ENCODE data around the gene APBA2. TPM values are rescaled to one million over a fixed set of nuclear protein-coding genes. Genes with fewer than 3 reads are reported as not detected.

APBA2 gene
- total and polyA plus RNA-seq, 3 donors from 2014 or later, result 18.5 to 37.7 (median 29.5) TPM

DNA sequence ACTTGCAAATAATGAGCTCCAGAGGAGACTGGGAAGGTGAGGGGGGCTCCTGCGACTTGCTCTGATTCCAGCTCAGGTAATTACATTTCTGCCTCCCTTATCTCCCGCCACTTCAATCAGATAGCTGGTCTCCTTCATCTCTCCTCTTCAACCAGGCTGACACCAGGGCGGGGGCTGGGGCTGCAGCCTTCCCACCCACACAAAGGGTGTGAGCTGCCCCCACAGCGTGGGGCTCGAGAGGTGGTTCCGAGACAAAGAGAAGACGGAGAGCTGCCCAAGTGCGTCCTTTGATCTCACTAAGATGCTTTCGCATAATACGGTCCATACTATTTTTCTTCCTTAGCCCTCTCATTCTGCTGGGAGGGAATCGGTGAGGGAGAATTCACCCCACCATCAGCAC is 244.2 kb downstream of the APBA2 start:
- TF ChIP-seq, protein P1, sequence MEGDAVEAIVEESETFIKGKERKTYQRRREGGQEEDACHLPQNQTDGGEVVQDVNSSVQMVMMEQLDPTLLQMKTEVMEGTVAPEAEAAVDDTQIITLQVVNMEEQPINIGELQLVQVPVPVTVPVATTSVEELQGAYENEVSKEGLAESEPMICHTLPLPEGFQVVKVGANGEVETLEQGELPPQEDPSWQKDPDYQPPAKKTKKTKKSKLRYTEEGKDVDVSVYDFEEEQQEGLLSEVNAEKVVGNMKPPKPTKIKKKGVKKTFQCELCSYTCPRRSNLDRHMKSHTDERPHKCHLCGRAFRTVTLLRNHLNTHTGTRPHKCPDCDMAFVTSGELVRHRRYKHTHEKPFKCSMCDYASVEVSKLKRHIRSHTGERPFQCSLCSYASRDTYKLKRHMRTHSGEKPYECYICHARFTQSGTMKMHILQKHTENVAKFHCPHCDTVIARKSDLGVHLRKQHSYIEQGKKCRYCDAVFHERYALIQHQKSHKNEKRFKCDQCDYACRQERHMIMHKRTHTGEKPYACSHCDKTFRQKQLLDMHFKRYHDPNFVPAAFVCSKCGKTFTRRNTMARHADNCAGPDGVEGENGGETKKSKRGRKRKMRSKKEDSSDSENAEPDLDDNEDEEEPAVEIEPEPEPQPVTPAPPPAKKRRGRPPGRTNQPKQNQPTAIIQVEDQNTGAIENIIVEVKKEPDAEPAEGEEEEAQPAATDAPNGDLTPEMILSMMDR (IDR thresholded peaks at IDR 0.05), result no peak
- TF ChIP-seq POLR2A (IDR thresholded peaks at IDR 0.05), result no peak
- H3K4me1 ChIP-seq, result no peaks in the 10 kb centered on the region
- H3K27me3 ChIP-seq, result no peaks in the 10 kb centered on the region
- no peak overlapping the region for H3K4me3 ChIP-seq
- no peak for DNase-seq
- 65 to 72% methylated on average over 9 to 11 of the region's 11 CpGs for WGBS, 2 donors
- no peaks in the 10 kb centered on the region for H3K9me3 ChIP-seq
- intact Hi-C loops (cut with DNase I; ENCODE audit: low total_unique reads), result no loop called here
- no peaks in the 10 kb centered on the region for H3K36me3 ChIP-seq (ENCODE audit: low read depth, missing control alignments)
- H3K27ac ChIP-seq, result no peak overlapping the region

DNA sequence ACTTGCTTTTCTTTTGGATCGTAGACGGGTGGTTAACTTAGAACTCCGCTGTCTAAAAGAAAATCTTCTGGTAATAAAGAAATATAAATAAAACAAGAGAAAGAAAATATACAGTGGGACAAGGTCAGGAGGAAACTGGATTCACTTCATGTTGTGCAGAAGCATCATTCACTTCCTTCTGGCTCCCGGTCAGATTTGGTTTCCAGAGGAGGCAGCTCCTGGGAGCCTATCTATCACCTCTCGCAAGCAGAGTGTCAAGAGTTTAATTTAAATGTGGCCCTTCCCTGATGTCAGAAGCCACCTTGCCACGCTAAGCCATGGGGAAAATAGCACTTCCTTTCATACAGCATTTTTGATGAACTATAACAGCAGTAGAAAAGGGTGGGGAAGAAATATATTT is 244.7 kb downstream of the APBA2 start:
- WGBS, 2 donors, result 47 to 69% methylated on average over 6 of the region's 6 CpGs
- DNase-seq, result no peak

DNA sequence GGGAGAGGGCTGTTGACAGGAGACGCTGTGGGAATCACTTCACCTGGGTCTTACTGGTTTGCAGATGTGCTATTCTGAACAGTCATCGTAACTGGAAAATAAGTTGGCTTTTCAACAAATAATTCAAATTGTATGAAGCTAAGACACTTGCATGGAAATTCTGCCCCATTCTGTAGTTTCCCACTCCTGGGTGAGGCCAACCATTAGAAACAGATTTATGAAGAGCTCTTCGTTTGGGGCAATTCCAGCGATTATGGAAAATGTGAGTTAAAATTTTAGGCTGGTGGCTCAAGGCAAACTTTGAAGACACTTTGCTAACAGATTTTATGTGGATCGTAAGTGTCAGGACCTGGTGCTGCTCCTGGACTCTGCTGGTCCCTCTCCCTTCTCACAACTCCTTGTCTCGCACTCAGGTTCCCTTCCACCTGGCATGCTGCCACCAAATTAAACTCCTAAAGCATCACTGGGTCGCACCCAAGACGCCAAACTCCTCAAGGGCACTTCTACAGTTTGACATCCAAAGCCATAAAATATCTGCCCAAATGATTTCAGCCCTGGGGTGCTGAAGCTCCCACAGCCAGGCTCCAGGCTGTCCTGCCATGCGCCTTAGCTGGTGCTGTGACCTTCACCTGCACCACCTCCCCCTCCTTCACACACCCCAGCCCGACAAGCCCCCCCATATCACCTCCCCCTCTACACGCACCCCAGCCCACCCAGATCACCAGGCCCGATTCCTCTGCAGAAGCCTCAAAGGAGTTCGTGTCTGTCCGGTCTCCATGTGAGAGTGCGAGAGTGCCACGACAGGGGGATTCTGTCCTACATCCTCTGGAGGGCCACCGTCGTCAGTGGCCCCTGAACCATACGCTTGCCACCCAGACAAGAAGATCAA is 245.4 kb downstream of the APBA2 start:
- TF ChIP-seq POLR2A (IDR thresholded peaks at IDR 0.05), result no peak
- TF ChIP-seq, protein P1 (IDR thresholded peaks at IDR 0.05), result no peak
- no peak for DNase-seq
- Histone ChIP-seq H3K36me3 (ENCODE audit: low read depth, missing control alignments) (no peaks in the 10 kb centered on the region), H3K4me1 (no peaks in the 10 kb centered on the region), H3K27me3 (no peaks in the 10 kb centered on the region), H3K27ac (no peak overlapping the region), H3K9me3 (no peaks in the 10 kb centered on the region), H3K4me3 (no peak overlapping the region)
- 62 to 70% methylated on average over 17 of the region's 19 CpGs for WGBS, 2 donors
- intact Hi-C loops (cut with DNase I; ENCODE audit: low total_unique reads), result no loop called here

More for the DNA sequence above, 244.7 kb downstream of the APBA2 start:
- TF ChIP-seq POLR2A (IDR thresholded peaks at IDR 0.05), result no peak
- TF ChIP-seq, protein P1 (IDR thresholded peaks at IDR 0.05), result no peak
- Histone ChIP-seq H3K36me3 (ENCODE audit: low read depth, missing control alignments) (no peaks in the 10 kb centered on the region), H3K27ac (no peak overlapping the region), H3K4me3 (no peak overlapping the region), H3K9me3 (no peaks in the 10 kb centered on the region), H3K4me1 (no peaks in the 10 kb centered on the region), H3K27me3 (no peaks in the 10 kb centered on the region)
- intact Hi-C loops (cut with DNase I; ENCODE audit: low total_unique reads), result no loop called here

DNA sequence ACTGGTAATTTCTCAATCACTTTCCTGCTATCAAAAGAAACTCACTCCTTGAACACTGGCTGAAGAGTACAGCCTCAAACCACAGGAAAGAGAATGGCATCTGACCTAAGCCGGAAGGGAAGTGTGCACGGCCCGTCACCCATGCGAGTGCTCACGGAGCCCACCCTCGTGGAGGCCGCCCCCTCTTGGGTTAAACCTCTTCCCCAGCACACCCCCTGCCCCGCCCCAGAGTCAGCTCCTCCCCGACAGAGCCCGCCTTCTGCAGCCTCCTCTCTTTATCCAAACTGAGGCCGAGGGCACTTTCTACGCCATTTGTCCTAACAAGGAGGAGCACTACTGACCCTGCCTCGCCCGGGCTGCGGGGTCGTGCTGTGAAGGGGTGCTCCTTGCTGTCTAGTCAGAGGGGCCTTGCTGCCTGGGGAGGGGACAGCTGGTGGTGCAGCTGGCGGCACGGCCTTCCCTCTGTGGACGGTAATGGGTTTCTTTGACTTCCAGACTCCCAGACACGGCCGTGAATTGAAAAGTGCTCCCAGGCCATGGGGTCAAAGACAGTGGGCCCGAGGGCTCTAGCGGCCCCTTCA is 246.2 kb downstream of the APBA2 start:
- intact Hi-C loops (cut with DNase I; ENCODE audit: low total_unique reads), result no loop called here
- Histone ChIP-seq H3K4me1 (no peaks in the 10 kb centered on the region), H3K36me3 (ENCODE audit: low read depth, missing control alignments) (no peaks in the 10 kb centered on the region), H3K27me3 (no peaks in the 10 kb centered on the region), H3K9me3 (no peaks in the 10 kb centered on the region), H3K27ac (no peak overlapping the region), H3K4me3 (no peak overlapping the region)
- 69 to 75% methylated on average over 11 to 23 of the region's 23 CpGs for WGBS, 2 donors
- DNase-seq, result no peak
- TF ChIP-seq, protein P1 (IDR thresholded peaks at IDR 0.05), result no peak
- TF ChIP-seq POLR2A (IDR thresholded peaks at IDR 0.05), result no peak
